HCT116 (cell line): ENCODE measurements around the gene HIP1. TPM values are rescaled to one million over a fixed set of nuclear protein-coding genes. Genes with fewer than 3 reads are reported as not detected.

Experiments used
- ATAC-seq: fragments of 200-7000 bp; cut with Tn5 transposase; 2 replicates; pipeline ENCODE4 v1.9.1; 2020; ENCODE audit warnings: mild to moderate bottlenecking, moderate library complexity
- BruUV-seq: library from RNA; stranded (reverse); fragments of 400-500 nt; replicated peaks from 2 replicates; lab custom pipeline; 2021; lab: Mats Ljungman, UMichigan
- CTCF ChIA-PET: fragments of 300-600 bp; sonication (Branson Sonifier 250); formaldehyde crosslinking; loops from one replicate; lab custom pipeline; 2021; ENCODE audit warnings: antibody characterized with exemption; lab: Charles Lee
- POLR2A ChIA-PET: fragments of 300-600, 350-600 bp; sonication (Branson Sonifier 250); formaldehyde crosslinking; loops from one replicate; lab custom pipeline; 2021; ENCODE audit warnings: antibody characterized with exemption; lab: Charles Lee
- RAD21 ChIA-PET, 2 experiments: fragments of 300-600 bp; sonication (Branson Sonifier 250); formaldehyde crosslinking; loops; one replicate each; lab custom pipeline; 2023; ENCODE audit warnings: low total read pairs in 2 of 2; ENCODE audit not compliant: uncharacterized antibody in 2 of 2, unreplicated experiment in 2 of 2, low non-redundant PET in 1 of 2; lab: Charles Lee
- DNase-seq: peaks from one replicate; pipeline ENCODE4 v3.0.0-alpha.2; 2010; ENCODE audit warnings: low read depth, low spot score
- H2AFZ ChIP-seq: fragments of 200-600 bp; shearing (Covaris generic), sonication (generic); 2 replicates; pipeline ENCODE4 v1.6.1; 2017; ENCODE audit warnings: low read depth, mixed run types, mixed read lengths, antibody characterized with exemption, low read length; ENCODE audit not compliant: poor library complexity, severe bottlenecking
- H3K27ac ChIP-seq: 2 replicates; pipeline ENCODE4 v1.5.1; 2012; ENCODE audit warnings: low read depth, low read length
- H3K27me3 ChIP-seq: fragments of 200-600 bp; sonication (generic); 2 replicates; pipeline ENCODE4 v1.6.1; 2016; ENCODE audit warnings: mixed run types, low read length, mixed read lengths; ENCODE audit not compliant: insufficient read depth
- H3K36me3 ChIP-seq, 2 experiments: fragments of 200-500 bp in 1 of 2; fragments of 200-600 bp in 1 of 2; sonication (Bioruptor generic) in 1 of 2; sonication (generic) in 1 of 2; 2 replicates each; pipeline versions ENCODE4 v1.5.1 to v1.6.1; 2014 to 2016; ENCODE audit warnings: low read length in 2 of 2, inconsistent platforms in 1 of 2, mixed read lengths in 1 of 2, mixed run types in 1 of 2; ENCODE audit not compliant: insufficient read depth in 2 of 2, control insufficient read depth in 1 of 2
- H3K4me1 ChIP-seq, 2 experiments: fragments of 200-600 bp in 1 of 2; sonication (generic) in 1 of 2; 2 replicates each; pipeline versions ENCODE4 v1.5.1 to v1.6.1; 2012 to 2017; ENCODE audit warnings: low read length in 2 of 2, inconsistent platforms in 1 of 2, mild to moderate bottlenecking in 1 of 2, mixed read lengths in 1 of 2, mixed run types in 1 of 2, moderate library complexity in 1 of 2; ENCODE audit not compliant: insufficient read depth in 2 of 2, control insufficient read depth in 1 of 2
- H3K4me2 ChIP-seq: fragments of 200-600 bp; sonication (generic); 2 replicates; pipeline ENCODE4 v1.6.1; 2017; ENCODE audit warnings: mixed run types, low read length, mixed read lengths
- H3K4me3 ChIP-seq, 2 experiments: fragments of 200-600 bp in 1 of 2; sonication (generic) in 1 of 2; replicated peaks in 1 of 2; 2 replicates each; pipeline ENCODE4 v1.5.1; 2011 to 2016; ENCODE audit warnings: low read length in 2 of 2, control low read depth in 1 of 2, low read depth in 1 of 2, mild to moderate bottlenecking in 1 of 2, mixed read lengths in 1 of 2, mixed run types in 1 of 2
- H3K79me2 ChIP-seq: fragments of 200-600 bp; sonication (generic); 2 replicates; pipeline ENCODE4 v1.6.1; 2017; ENCODE audit warnings: mild to moderate bottlenecking, mixed run types, low read length, moderate library complexity, mixed read lengths; ENCODE audit not compliant: insufficient read depth
- H3K9ac ChIP-seq: fragments of 200-600 bp; sonication (generic); 2 replicates; pipeline ENCODE4 v1.6.1; 2016; ENCODE audit warnings: low read length, mixed read lengths
- H3K9me2 ChIP-seq: fragments of 200-600 bp; sonication (generic), shearing (Covaris generic); 2 replicates; pipeline ENCODE4 v1.6.1; 2017; ENCODE audit warnings: mixed run types, mild to moderate bottlenecking, moderate library complexity; ENCODE audit not compliant: insufficient read depth
- H3K9me3 ChIP-seq, 2 experiments: fragments of 200-500 bp in 1 of 2; fragments of 200-600 bp in 1 of 2; sonication (Bioruptor generic) in 1 of 2; sonication (generic) in 1 of 2; 2 replicates each; pipeline ENCODE4 v1.6.1; 2014 to 2017; ENCODE audit warnings: low read length in 2 of 2, mixed read lengths in 2 of 2, inconsistent platforms in 1 of 2, low read depth in 1 of 2, mild to moderate bottlenecking in 1 of 2, mixed run types in 1 of 2, moderate library complexity in 1 of 2; ENCODE audit not compliant: control insufficient read depth in 1 of 2, insufficient read depth in 1 of 2
- H4K20me1 ChIP-seq: fragments of 200-600 bp; sonication (generic), shearing (Covaris generic); 2 replicates; pipeline ENCODE4 v1.6.1; 2017; ENCODE audit warnings: mixed run types, mild to moderate bottlenecking, moderate library complexity; ENCODE audit not compliant: insufficient read depth
- ATF3 ChIP-seq: IDR thresholded peaks from 2 replicates; pipeline ENCODE4 v1.6.1; 2012
- CBX3 ChIP-seq: IDR thresholded peaks from 2 replicates; pipeline ENCODE4 v1.6.1; 2012; ENCODE audit warnings: low read depth
- CEBPB ChIP-seq: IDR thresholded peaks from 2 replicates; pipeline ENCODE4 v1.6.1; 2012; ENCODE audit warnings: low read depth
- EGR1 ChIP-seq: IDR thresholded peaks from 2 replicates; pipeline ENCODE4 v1.6.1; 2012; ENCODE audit warnings: low read depth
- ELF1 ChIP-seq: IDR thresholded peaks from 2 replicates; pipeline ENCODE4 v1.6.1; 2012; ENCODE audit warnings: low read depth, borderline replicate concordance
- EZH2 ChIP-seq: fragments of 200-600 bp; sonication (generic); IDR thresholded peaks from 2 replicates; pipeline ENCODE4 v1.6.1; 2017; ENCODE audit warnings: antibody characterized with exemption, mixed run types
- FOSL1 ChIP-seq: IDR thresholded peaks from 2 replicates; pipeline ENCODE4 v1.6.1; 2012; ENCODE audit warnings: low read depth
- JUND ChIP-seq: IDR thresholded peaks from 2 replicates; pipeline ENCODE4 v1.6.1; 2012
- MAX ChIP-seq: IDR thresholded peaks from 2 replicates; pipeline ENCODE4 v1.6.1; 2012
- POLR2AphosphoS5 ChIP-seq: IDR thresholded peaks from 2 replicates; pipeline ENCODE4 v1.6.1; 2011; ENCODE audit warnings: mild to moderate bottlenecking, low read depth, low read length, moderate library complexity
- RAD21 ChIP-seq: IDR thresholded peaks from 2 replicates; pipeline ENCODE4 v1.6.1; 2012; ENCODE audit warnings: low read depth, mild to moderate bottlenecking
- REST ChIP-seq: IDR thresholded peaks from 2 replicates; pipeline ENCODE4 v1.6.1; 2012; ENCODE audit warnings: low read depth
- SIN3A ChIP-seq: IDR thresholded peaks from 2 replicates; pipeline ENCODE4 v1.6.1; 2012; ENCODE audit warnings: low read depth
- SRF ChIP-seq: IDR thresholded peaks from 2 replicates; pipeline ENCODE4 v1.6.1; 2012; ENCODE audit warnings: low read depth
- TCF7L2 ChIP-seq: IDR thresholded peaks from 2 replicates; pipeline ENCODE4 v1.7.0; 2011; ENCODE audit warnings: borderline replicate concordance, inconsistent platforms; ENCODE audit not compliant: insufficient read depth, insufficient read length; ENCODE audit errors: extremely low read depth
- YY1 ChIP-seq: IDR thresholded peaks from 2 replicates; pipeline ENCODE4 v1.6.1; 2011; ENCODE audit warnings: low read length, low read depth, moderate library complexity, mild to moderate bottlenecking; ENCODE audit not compliant: insufficient replicate concordance; ENCODE audit errors: extremely low read depth
- ZFX ChIP-seq: fragments of 450-650 bp; IDR thresholded peaks from 2 replicates; pipeline ENCODE4 v1.6.1; 2017
- ZNF274 ChIP-seq: fragments of 200-500 bp; sonication (Bioruptor generic); IDR thresholded peaks from 2 replicates; pipeline ENCODE4 v1.6.1; 2014; ENCODE audit warnings: mild to moderate bottlenecking, low read depth, low read length, inconsistent platforms
- intact Hi-C: fragments of 100-400 bp; cut with micrococcal nuclease; formaldehyde crosslinking; loops from 2 replicates; pipeline ENCODE4 v1.10.0; 2022
- total RNA-seq: library from RNA; stranded (reverse); gene quantifications from one replicate; pipeline ENCODE4 v1.2.1, GENCODE V29; 2021; ENCODE audit not compliant: unreplicated experiment
- TF ChIP-seq, protein P1 (sequence below), 3 experiments: fragments of 200-600 bp in 1 of 3; sonication (generic) in 1 of 3; IDR thresholded peaks in 2 of 3; conservative IDR thresholded peaks in 1 of 3; 2 replicates each; pipeline ENCODE4 v1.5.1; 2012 to 2017; ENCODE audit warnings: low read depth in 2 of 3, low read length in 2 of 3, antibody characterized with exemption in 1 of 3, borderline replicate concordance in 1 of 3, control low read depth in 1 of 3, mild to moderate bottlenecking in 1 of 3, mixed read lengths in 1 of 3, mixed run types in 1 of 3, moderate library complexity in 1 of 3; ENCODE audit not compliant: insufficient read depth in 1 of 3
- TF ChIP-seq, protein P2 (sequence below): IDR thresholded peaks from 2 replicates; pipeline ENCODE4 v1.6.1; 2011; ENCODE audit warnings: mild to moderate bottlenecking, low read length, moderate library complexity; ENCODE audit not compliant: insufficient replicate concordance; ENCODE audit errors: extremely low read depth

HIP1 gene
- total RNA-seq, 1 experiment from 2014 or later, result 22.1 TPM

DNA sequence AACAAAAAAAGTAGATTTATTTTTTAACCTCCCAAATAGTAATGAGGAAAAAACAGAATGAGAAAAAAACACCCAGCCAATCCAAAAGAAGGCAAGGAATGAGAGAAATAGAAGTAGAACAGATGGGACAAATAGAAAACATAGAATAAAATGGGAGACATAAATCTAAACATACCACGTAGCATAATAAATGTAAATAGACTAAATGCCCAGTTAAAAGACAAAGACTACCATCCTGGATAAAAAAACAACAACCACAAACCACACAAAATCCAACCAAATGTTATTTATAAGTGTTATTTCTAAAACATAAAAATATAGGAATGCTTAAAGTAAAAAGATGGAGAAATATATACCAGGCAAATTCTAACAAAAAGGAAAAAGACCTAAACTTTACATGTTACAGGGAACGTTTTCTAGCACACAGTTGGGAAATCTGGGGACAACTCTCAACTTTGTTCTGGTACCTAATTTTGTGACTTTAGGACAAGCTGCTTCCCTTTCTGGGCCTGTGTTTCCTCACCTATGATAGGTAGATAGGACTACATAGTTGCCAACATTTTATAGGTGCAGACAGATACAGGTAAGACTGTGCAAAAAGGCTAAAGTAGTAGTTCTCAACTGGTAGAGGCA is 148.3 kb downstream of the HIP1 start:
- Histone ChIP-seq H3K79me2 (no peaks in the 10 kb centered on the region), H3K9ac (no peak overlapping the region), H3K36me3 (peaks cover 1 to 9% of the 10 kb centered on the region in 2 experiments; a peak in 2 of 4 replicates), H3K9me2 (no peaks in the 10 kb centered on the region), H2AFZ (no peak overlapping the region), H4K20me1 (no peaks in the 10 kb centered on the region), H3K27ac (no peak overlapping the region), H3K9me3 (no peaks in the 10 kb centered on the region), H3K4me1 (peaks cover 0 to 5% of the 10 kb centered on the region in 2 experiments; a peak in 1 of 4 replicates), H3K4me3 (no peak overlapping the region), H3K4me2 (no peak overlapping the region), H3K27me3 (no peaks in the 10 kb centered on the region)
- ChIA-PET POLR2A (no interaction called here), CTCF (no interaction called here), RAD21 (no interaction called here)
- intact Hi-C loops, result no loop called here
- TF ChIP-seq, protein P1, sequence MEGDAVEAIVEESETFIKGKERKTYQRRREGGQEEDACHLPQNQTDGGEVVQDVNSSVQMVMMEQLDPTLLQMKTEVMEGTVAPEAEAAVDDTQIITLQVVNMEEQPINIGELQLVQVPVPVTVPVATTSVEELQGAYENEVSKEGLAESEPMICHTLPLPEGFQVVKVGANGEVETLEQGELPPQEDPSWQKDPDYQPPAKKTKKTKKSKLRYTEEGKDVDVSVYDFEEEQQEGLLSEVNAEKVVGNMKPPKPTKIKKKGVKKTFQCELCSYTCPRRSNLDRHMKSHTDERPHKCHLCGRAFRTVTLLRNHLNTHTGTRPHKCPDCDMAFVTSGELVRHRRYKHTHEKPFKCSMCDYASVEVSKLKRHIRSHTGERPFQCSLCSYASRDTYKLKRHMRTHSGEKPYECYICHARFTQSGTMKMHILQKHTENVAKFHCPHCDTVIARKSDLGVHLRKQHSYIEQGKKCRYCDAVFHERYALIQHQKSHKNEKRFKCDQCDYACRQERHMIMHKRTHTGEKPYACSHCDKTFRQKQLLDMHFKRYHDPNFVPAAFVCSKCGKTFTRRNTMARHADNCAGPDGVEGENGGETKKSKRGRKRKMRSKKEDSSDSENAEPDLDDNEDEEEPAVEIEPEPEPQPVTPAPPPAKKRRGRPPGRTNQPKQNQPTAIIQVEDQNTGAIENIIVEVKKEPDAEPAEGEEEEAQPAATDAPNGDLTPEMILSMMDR (IDR thresholded peaks at IDR 0.05 in 2 of 3, conservative IDR thresholded peaks at IDR 0.05 in 1 of 3; ENCODE audit: borderline replicate concordance in 1 of 3, insufficient read depth in 1 of 3, low read depth in 2 of 3, low read length in 2 of 3), result no peak
- TF ChIP-seq ATF3, result no peak
- no peak for TF ChIP-seq TCF7L2
- TF ChIP-seq YY1, result no peak
- TF ChIP-seq, protein P2, sequence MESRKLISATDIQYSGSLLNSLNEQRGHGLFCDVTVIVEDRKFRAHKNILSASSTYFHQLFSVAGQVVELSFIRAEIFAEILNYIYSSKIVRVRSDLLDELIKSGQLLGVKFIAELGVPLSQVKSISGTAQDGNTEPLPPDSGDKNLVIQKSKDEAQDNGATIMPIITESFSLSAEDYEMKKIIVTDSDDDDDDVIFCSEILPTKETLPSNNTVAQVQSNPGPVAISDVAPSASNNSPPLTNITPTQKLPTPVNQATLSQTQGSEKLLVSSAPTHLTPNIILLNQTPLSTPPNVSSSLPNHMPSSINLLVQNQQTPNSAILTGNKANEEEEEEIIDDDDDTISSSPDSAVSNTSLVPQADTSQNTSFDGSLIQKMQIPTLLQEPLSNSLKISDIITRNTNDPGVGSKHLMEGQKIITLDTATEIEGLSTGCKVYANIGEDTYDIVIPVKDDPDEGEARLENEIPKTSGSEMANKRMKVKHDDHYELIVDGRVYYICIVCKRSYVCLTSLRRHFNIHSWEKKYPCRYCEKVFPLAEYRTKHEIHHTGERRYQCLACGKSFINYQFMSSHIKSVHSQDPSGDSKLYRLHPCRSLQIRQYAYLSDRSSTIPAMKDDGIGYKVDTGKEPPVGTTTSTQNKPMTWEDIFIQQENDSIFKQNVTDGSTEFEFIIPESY, result no peak
- no peak for TF ChIP-seq FOSL1
- no peak for TF ChIP-seq JUND
- TF ChIP-seq POLR2AphosphoS5, result no peak
- no peak for TF ChIP-seq RAD21
- no peak for TF ChIP-seq SRF
- no peak for TF ChIP-seq ZFX
- TF ChIP-seq CBX3, result no peak
- no peak for TF ChIP-seq EGR1
- TF ChIP-seq MAX, result no peak
- no peak for TF ChIP-seq EZH2
- TF ChIP-seq REST, result no peak
- TF ChIP-seq ZNF274, result no peak
- TF ChIP-seq SIN3A, result no peak
- TF ChIP-seq CEBPB, result no peak
- no peak for TF ChIP-seq ELF1
- no TSS peak for BruUV-seq
- DNase-seq (no peak), ATAC-seq (no peak)
